ENCODE measurements around the gene AAR2. TPM values are rescaled to one million over a fixed set of nuclear protein-coding genes. Genes with fewer than 3 reads are reported as not detected.

AAR2 gene
- total RNA-seq, 1 donor from 2014 or later, result 20.3 TPM

GRCh38 chr20:36298795-36299339 lies 62.6 kb downstream of the AAR2 start:
- no peak for TF ChIP-seq CTCF (IDR thresholded peaks at IDR 0.05; ENCODE audit: unreplicated experiment)

GRCh38 chr20:36299459-36299858 lies 63.2 kb downstream of the AAR2 start:
- H3K9me3 Mint-ChIP-seq (ENCODE audit: unreplicated experiment), result no peaks in the 10 kb centered on the region
- TF ChIP-seq CTCF (IDR thresholded peaks at IDR 0.05; ENCODE audit: unreplicated experiment), result no peak
- H3K27ac Mint-ChIP-seq (ENCODE audit: unreplicated experiment), result no peak overlapping the region
- no peak overlapping the region for H3K4me3 Mint-ChIP-seq (ENCODE audit: unreplicated experiment)
- peaks cover 9% of the 10 kb centered on the region for H3K36me3 Mint-ChIP-seq (ENCODE audit: low read depth, unreplicated experiment)
- H3K27me3 Mint-ChIP-seq (ENCODE audit: unreplicated experiment), result no peaks in the 10 kb centered on the region
- DNase-seq (ENCODE audit: low spot score), result no peak
- peaks cover 4% of the 10 kb centered on the region for H3K4me1 Mint-ChIP-seq (ENCODE audit: unreplicated experiment)

More at GRCh38 chr20:36298795-36299339, 62.6 kb downstream of the AAR2 start:
- Mint-ChIP-seq H3K9me3 (ENCODE audit: unreplicated experiment) (no peaks in the 10 kb centered on the region), H3K27me3 (ENCODE audit: unreplicated experiment) (no peaks in the 10 kb centered on the region), H3K4me1 (ENCODE audit: unreplicated experiment) (peaks cover 4% of the 10 kb centered on the region), H3K36me3 (ENCODE audit: low read depth, unreplicated experiment) (peaks cover 9% of the 10 kb centered on the region), H3K4me3 (ENCODE audit: unreplicated experiment) (no peak overlapping the region), H3K27ac (ENCODE audit: unreplicated experiment) (no peak overlapping the region)
- no peak for DNase-seq (ENCODE audit: low spot score)

DNA sequence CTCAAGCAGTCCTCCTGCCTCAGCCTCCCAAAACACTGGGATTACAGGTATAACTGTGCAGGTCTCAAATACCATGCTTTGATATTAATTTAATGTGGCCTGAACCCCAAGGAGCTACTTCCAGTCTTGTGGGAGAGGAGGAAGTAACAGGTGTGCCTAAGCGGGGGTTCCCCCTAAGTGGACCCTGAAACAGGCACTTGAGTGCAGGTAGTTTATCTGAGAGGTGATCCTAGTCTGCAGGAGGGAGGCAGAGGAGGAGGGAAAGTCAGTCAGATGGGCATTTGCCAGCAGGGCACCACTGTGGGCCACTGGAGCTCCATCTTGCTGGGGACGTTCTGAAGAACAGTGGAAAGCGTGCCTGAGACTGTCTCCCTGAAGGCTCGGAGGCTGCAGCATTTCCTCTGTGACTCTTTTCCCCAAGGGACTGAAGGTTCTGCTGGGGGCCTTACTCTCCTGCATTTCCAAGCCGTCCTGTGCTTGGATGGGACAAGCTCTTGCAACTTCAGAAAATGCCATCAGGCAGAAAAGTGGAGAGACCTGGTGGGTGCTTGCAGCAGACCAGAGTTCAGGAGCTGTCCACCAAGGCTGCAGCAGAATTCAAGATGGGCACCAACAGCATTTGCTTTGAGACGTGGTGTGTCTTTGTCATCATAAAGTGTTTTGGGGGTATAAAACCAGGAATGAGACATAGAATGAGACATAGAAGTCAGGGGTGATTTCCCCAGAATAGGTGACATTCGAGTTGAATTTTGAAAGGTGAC lies 65.3 kb downstream of the AAR2 start:
- Mint-ChIP-seq H3K27ac (ENCODE audit: unreplicated experiment) (no peak overlapping the region), H3K9me3 (ENCODE audit: unreplicated experiment) (no peaks in the 10 kb centered on the region), H3K4me3 (ENCODE audit: unreplicated experiment) (no peak overlapping the region), H3K27me3 (ENCODE audit: unreplicated experiment) (peaks cover 2% of the 10 kb centered on the region), H3K36me3 (ENCODE audit: low read depth, unreplicated experiment) (peaks cover 9% of the 10 kb centered on the region), H3K4me1 (ENCODE audit: unreplicated experiment) (peaks cover 4% of the 10 kb centered on the region)
- DNase-seq (ENCODE audit: low spot score), result no peak
- no peak for TF ChIP-seq CTCF (IDR thresholded peaks at IDR 0.05; ENCODE audit: unreplicated experiment)

DNA sequence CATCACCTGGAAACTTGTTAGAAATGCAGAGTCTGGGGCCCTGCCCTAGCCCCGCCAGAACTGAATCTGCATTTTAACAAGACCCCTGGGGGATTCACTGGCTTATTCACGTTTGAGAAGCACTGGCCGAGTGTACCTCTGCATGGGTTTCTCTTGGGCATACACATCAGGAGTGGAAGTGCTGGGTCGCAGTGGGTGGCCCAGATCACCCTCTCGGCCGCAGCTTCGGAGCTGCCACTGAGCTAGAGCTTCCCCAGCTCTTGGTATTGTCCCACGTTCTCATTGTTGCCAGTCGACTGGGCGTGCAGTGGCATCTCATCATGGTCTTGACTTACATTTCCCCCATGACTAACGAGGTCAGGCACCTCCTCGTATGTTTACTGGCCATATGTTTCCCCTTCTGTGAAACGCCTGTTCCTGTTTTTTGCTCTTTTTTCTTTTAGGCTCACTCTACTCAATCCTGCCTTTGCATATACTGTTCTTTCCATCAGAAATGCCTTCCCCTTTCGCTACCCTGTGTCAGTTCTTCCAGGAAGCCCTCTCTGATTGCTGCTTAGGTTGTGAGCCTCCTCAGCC lies 66.8 kb downstream of the AAR2 start:
- no peak for DNase-seq (ENCODE audit: low spot score)
- H3K36me3 Mint-ChIP-seq (ENCODE audit: low read depth, unreplicated experiment), result peaks cover 3% of the 10 kb centered on the region
- H3K27me3 Mint-ChIP-seq (ENCODE audit: unreplicated experiment), result peaks cover 2% of the 10 kb centered on the region
- no peak overlapping the region for H3K4me3 Mint-ChIP-seq (ENCODE audit: unreplicated experiment)
- TF ChIP-seq CTCF (IDR thresholded peaks at IDR 0.05; ENCODE audit: unreplicated experiment), result no peak
- H3K4me1 Mint-ChIP-seq (ENCODE audit: unreplicated experiment), result peaks cover 4% of the 10 kb centered on the region
- no peaks in the 10 kb centered on the region for H3K9me3 Mint-ChIP-seq (ENCODE audit: unreplicated experiment)
- no peak overlapping the region for H3K27ac Mint-ChIP-seq (ENCODE audit: unreplicated experiment)

DNA sequence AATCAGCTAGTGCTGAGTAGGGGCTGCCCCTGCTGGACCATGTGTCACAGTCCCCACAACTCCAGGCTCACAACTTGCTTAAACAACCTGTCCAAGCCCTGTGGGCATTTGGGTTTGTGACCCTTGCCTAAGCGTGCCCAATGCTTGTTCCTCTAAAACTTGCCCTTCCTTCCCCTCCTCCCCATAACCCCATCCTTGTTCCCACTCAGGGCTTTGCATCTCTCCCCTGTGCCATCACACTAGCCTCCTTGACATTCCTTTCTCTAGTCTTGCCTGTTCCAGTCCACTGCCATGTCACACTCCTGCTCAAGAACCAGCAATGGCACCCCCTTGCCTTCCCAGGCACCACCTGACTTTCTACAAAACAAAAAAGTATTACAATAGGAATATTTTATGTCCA lies 67.6 kb downstream of the AAR2 start:
- no peak overlapping the region for H3K27ac Mint-ChIP-seq (ENCODE audit: unreplicated experiment)
- DNase-seq (ENCODE audit: low spot score), result no peak
- peaks cover 3% of the 10 kb centered on the region for H3K36me3 Mint-ChIP-seq (ENCODE audit: low read depth, unreplicated experiment)
- H3K27me3 Mint-ChIP-seq (ENCODE audit: unreplicated experiment), result peaks cover 4% of the 10 kb centered on the region
- TF ChIP-seq CTCF (IDR thresholded peaks at IDR 0.05; ENCODE audit: unreplicated experiment), result no peak
- peaks cover 4% of the 10 kb centered on the region for H3K4me1 Mint-ChIP-seq (ENCODE audit: unreplicated experiment)
- no peaks in the 10 kb centered on the region for H3K9me3 Mint-ChIP-seq (ENCODE audit: unreplicated experiment)
- H3K4me3 Mint-ChIP-seq (ENCODE audit: unreplicated experiment), result no peak overlapping the region
